Esophagus squamous epithelium (tissue), 4 donors: ENCODE data around the gene APOL6.

Experiments used
- POLR2A ChIP-seq, 4 donors: fragments of 450-650 bp; IDR thresholded peaks; one replicate each; pipeline ENCODE4 v1.6.1; 2017; ENCODE audit warnings: antibody characterized with exemption in 4 of 4, mild to moderate bottlenecking in 4 of 4, moderate library complexity in 3 of 4
- TF ChIP-seq, protein P1 (sequence below), 6 experiments: fragments of 450-650 bp in 4 of 6; fragments of 200-600 bp in 2 of 6; sonication (generic) in 2 of 6; IDR thresholded peaks; one replicate each; pipeline ENCODE4 v1.5.1; 2016 to 2019; ENCODE audit warnings: antibody characterized with exemption in 6 of 6, mild to moderate bottlenecking in 4 of 6, moderate library complexity in 4 of 6

GRCh38 chr22:35605851-35606481 is 42.3 kb upstream of the APOL6 start:
- TF ChIP-seq, protein P1, sequence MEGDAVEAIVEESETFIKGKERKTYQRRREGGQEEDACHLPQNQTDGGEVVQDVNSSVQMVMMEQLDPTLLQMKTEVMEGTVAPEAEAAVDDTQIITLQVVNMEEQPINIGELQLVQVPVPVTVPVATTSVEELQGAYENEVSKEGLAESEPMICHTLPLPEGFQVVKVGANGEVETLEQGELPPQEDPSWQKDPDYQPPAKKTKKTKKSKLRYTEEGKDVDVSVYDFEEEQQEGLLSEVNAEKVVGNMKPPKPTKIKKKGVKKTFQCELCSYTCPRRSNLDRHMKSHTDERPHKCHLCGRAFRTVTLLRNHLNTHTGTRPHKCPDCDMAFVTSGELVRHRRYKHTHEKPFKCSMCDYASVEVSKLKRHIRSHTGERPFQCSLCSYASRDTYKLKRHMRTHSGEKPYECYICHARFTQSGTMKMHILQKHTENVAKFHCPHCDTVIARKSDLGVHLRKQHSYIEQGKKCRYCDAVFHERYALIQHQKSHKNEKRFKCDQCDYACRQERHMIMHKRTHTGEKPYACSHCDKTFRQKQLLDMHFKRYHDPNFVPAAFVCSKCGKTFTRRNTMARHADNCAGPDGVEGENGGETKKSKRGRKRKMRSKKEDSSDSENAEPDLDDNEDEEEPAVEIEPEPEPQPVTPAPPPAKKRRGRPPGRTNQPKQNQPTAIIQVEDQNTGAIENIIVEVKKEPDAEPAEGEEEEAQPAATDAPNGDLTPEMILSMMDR (IDR thresholded peaks at IDR 0.05) = no peak
- TF ChIP-seq POLR2A (IDR thresholded peaks at IDR 0.05) = no peak
